H1 (cell line): ENCODE data around the gene EFR3B. TPM values are rescaled to one million over a fixed set of nuclear protein-coding genes. Genes with fewer than 3 reads are reported as not detected.

Source experiments
- CTCF ChIA-PET: fragments of 300-600 bp; sonication (Branson Sonifier 250); formaldehyde crosslinking; loops from one replicate; lab custom pipeline; 2021; ENCODE audit not compliant: partially characterized antibody; lab: Charles Lee
- POLR2A ChIA-PET: fragments of 300-600 bp; sonication (Branson Sonifier 250); formaldehyde crosslinking; loops from one replicate; lab custom pipeline; 2021; ENCODE audit warnings: inconsistent platforms; ENCODE audit not compliant: partially characterized antibody; lab: Charles Lee
- DNase-seq, 2 experiments: peaks; one replicate each; pipeline versions ENCODE4 v3.0.0 to v3.0.0-alpha.2; 2010 to 2022; ENCODE audit warnings: low spot score in 2 of 2, low read depth in 1 of 2, mixed read lengths in 1 of 2
- FAIRE-seq: peaks from 2 replicates; lab custom pipeline; 2011; peaks lifted over from hg19 to GRCh38; lab: Jason Lieb, UNC
- H2AFZ ChIP-seq: 2 replicates; pipeline ENCODE4 v1.8.1; 2012; ENCODE audit warnings: low read length, inconsistent platforms
- H2AK5ac ChIP-seq: 2 replicates; pipeline ENCODE4 v1.6.1; 2013; ENCODE audit warnings: low read depth, low read length
- H2BK120ac ChIP-seq: replicated peaks from 2 replicates; pipeline ENCODE3; 2013; ENCODE audit warnings: low read depth, low read length, inconsistent platforms
- H2BK12ac ChIP-seq: 2 replicates; pipeline ENCODE4 v1.6.1; 2013; ENCODE audit warnings: low read depth, low read length
- H2BK15ac ChIP-seq: 2 replicates; pipeline ENCODE4 v1.6.1; 2013; ENCODE audit warnings: low read length
- H2BK20ac ChIP-seq: 2 replicates; pipeline ENCODE4 v1.6.1; 2013; ENCODE audit warnings: low read length
- H2BK5ac ChIP-seq: 2 replicates; pipeline ENCODE4 v1.6.1; 2013; ENCODE audit warnings: low read depth, low read length
- H3K14ac ChIP-seq: 2 replicates; pipeline ENCODE4 v1.6.1; 2013; ENCODE audit warnings: inconsistent platforms; ENCODE audit not compliant: insufficient read length
- H3K18ac ChIP-seq: 2 replicates; pipeline ENCODE4 v1.6.1; 2013; ENCODE audit warnings: low read length; ENCODE audit errors: extremely low read depth
- H3K23ac ChIP-seq: 2 replicates; pipeline ENCODE4 v1.6.1; 2013; ENCODE audit warnings: inconsistent platforms; ENCODE audit not compliant: insufficient read length
- H3K23me2 ChIP-seq: 2 replicates; pipeline ENCODE4 v1.6.1; 2013; ENCODE audit warnings: low read depth, low read length
- H3K27ac ChIP-seq: 2 replicates; pipeline ENCODE4 v1.6.1; 2011; ENCODE audit warnings: low read depth, low read length, inconsistent platforms
- H3K27me3 ChIP-seq, 4 experiments: replicated peaks in 1 of 4; 1 replicate in 1 of 4; 2 replicates in 3 of 4; pipeline versions ENCODE4 v1.6.1 to v1.8.1; 2011 to 2013; ENCODE audit warnings: low read length in 3 of 4, mild to moderate bottlenecking in 3 of 4, inconsistent platforms in 2 of 4, mixed read lengths in 2 of 4, moderate library complexity in 1 of 4; ENCODE audit not compliant: control insufficient read depth in 3 of 4, insufficient read depth in 3 of 4; ENCODE audit errors: extremely low read depth in 1 of 4
- H3K36me3 ChIP-seq, 4 experiments: 2 replicates each; pipeline versions ENCODE4 v1.6.1 to v1.8.1; 2011 to 2013; ENCODE audit warnings: mild to moderate bottlenecking in 4 of 4, low read length in 3 of 4, moderate library complexity in 2 of 4, control low read depth in 1 of 4, inconsistent platforms in 1 of 4; ENCODE audit not compliant: insufficient read depth in 4 of 4, control insufficient read depth in 2 of 4
- H3K4ac ChIP-seq: replicated peaks from 2 replicates; pipeline ENCODE3; 2013; ENCODE audit warnings: low read length, low read depth, mixed read lengths, inconsistent platforms; ENCODE audit not compliant: insufficient read length
- H3K4me1 ChIP-seq, 4 experiments: replicated peaks in 1 of 4; 1 replicate in 1 of 4; 2 replicates in 3 of 4; pipeline versions ENCODE4 v1.6.1 to v1.8.1; 2011 to 2013; ENCODE audit warnings: low read length in 3 of 4, inconsistent platforms in 2 of 4, mixed read lengths in 1 of 4; ENCODE audit not compliant: insufficient read depth in 4 of 4, control insufficient read depth in 3 of 4
- H3K4me2 ChIP-seq, 2 experiments: 2 replicates each; pipeline versions ENCODE4 v1.6.1 to v1.8.1; 2011 to 2013; ENCODE audit warnings: low read depth in 2 of 2, low read length in 2 of 2, control low read depth in 1 of 2, inconsistent platforms in 1 of 2, mild to moderate bottlenecking in 1 of 2; ENCODE audit not compliant: insufficient read depth in 1 of 2
- H3K4me3 ChIP-seq, 4 experiments: fragments of 200-600, 300-600 bp in 1 of 4; sonication (generic), shearing (Covaris generic), sonication (Bioruptor Twin) in 1 of 4; 2 replicates each; pipeline versions ENCODE4 v1.5.1 to v1.8.1; 2011 to 2016; ENCODE audit warnings: low read length in 4 of 4, low read depth in 3 of 4, control low read depth in 2 of 4, inconsistent platforms in 2 of 4, mild to moderate bottlenecking in 2 of 4, mixed read lengths in 1 of 4, moderate library complexity in 1 of 4; ENCODE audit not compliant: insufficient read depth in 2 of 4; ENCODE audit errors: extremely low read depth in 1 of 4
- H3K56ac ChIP-seq: replicated peaks from 2 replicates; pipeline ENCODE3; 2013; ENCODE audit warnings: low read depth, mild to moderate bottlenecking, mixed read lengths, low read length, inconsistent platforms; ENCODE audit not compliant: insufficient read length
- H3K79me1 ChIP-seq: 2 replicates; pipeline ENCODE4 v1.6.1; 2013; ENCODE audit warnings: low read depth, low read length, control low read depth
- H3K79me2 ChIP-seq, 2 experiments: 2 replicates each; pipeline versions ENCODE4 v1.6.1 to v1.8.1; 2012 to 2013; ENCODE audit warnings: low read length in 2 of 2, mild to moderate bottlenecking in 2 of 2, inconsistent platforms in 1 of 2; ENCODE audit not compliant: insufficient read depth in 2 of 2, control insufficient read depth in 1 of 2
- H3K9ac ChIP-seq, 4 experiments: replicated peaks in 1 of 4; 1 replicate in 1 of 4; 2 replicates in 3 of 4; pipeline versions ENCODE4 v1.6.1 to v1.8.1; 2011 to 2013; ENCODE audit warnings: low read depth in 3 of 4, low read length in 3 of 4, control low read depth in 2 of 4, mild to moderate bottlenecking in 2 of 4, moderate library complexity in 2 of 4, inconsistent platforms in 1 of 4; ENCODE audit errors: extremely low read depth in 1 of 4
- H3K9me3 ChIP-seq, 2 experiments: 2 replicates each; pipeline versions ENCODE4 v1.6.1 to v1.8.1; 2012 to 2013; ENCODE audit warnings: mild to moderate bottlenecking in 2 of 2, moderate library complexity in 2 of 2, control low read depth in 1 of 2, inconsistent platforms in 1 of 2, low read depth in 1 of 2, low read length in 1 of 2, mixed read lengths in 1 of 2; ENCODE audit not compliant: insufficient read depth in 2 of 2
- H4K20me1 ChIP-seq, 2 experiments: replicated peaks in 1 of 2; 2 replicates each; pipeline versions ENCODE3 to v1.8.1; 2011 to 2013; ENCODE audit warnings: inconsistent platforms in 2 of 2, low read length in 2 of 2, mild to moderate bottlenecking in 1 of 2; ENCODE audit not compliant: insufficient read depth in 2 of 2, control insufficient read depth in 1 of 2
- H4K5ac ChIP-seq: 2 replicates; pipeline ENCODE4 v1.6.1; 2013; ENCODE audit warnings: low read length, low read depth, mixed read lengths, inconsistent platforms; ENCODE audit not compliant: insufficient read length
- H4K8ac ChIP-seq: 2 replicates; pipeline ENCODE4 v1.8.0; 2013; ENCODE audit warnings: mild to moderate bottlenecking, moderate library complexity, low read length, inconsistent platforms; ENCODE audit not compliant: insufficient read depth; ENCODE audit errors: extremely low read depth
- H4K91ac ChIP-seq: replicated peaks from 2 replicates; pipeline ENCODE3; 2013; ENCODE audit warnings: low read length, mixed read lengths, inconsistent platforms; ENCODE audit not compliant: insufficient read length
- BCL11A ChIP-seq, 2 experiments: IDR thresholded peaks; one replicate each; pipeline ENCODE4 v1.6.1; 2011; ENCODE audit warnings: low read depth in 2 of 2, low read length in 2 of 2, mild to moderate bottlenecking in 2 of 2
- JUND ChIP-seq: IDR thresholded peaks from 2 replicates; pipeline ENCODE4 v1.6.1; 2011; ENCODE audit warnings: mild to moderate bottlenecking, improper control_type of control experiment, low read length
- RFX5 ChIP-seq: IDR thresholded peaks from 2 replicates; pipeline ENCODE4 v1.6.1; 2011; ENCODE audit warnings: low read depth, low read length, improper control_type of control experiment, borderline replicate concordance
- RXRA ChIP-seq: IDR thresholded peaks from 2 replicates; pipeline ENCODE4 v1.6.1; 2011; ENCODE audit warnings: low read depth, mild to moderate bottlenecking, low read length, moderate library complexity; ENCODE audit not compliant: insufficient read depth
- SUZ12 ChIP-seq: fragments of 200-600 bp; sonication (generic); IDR thresholded peaks from 2 replicates; pipeline ENCODE4 v1.6.1; 2012; ENCODE audit warnings: mild to moderate bottlenecking, inconsistent platforms, low read length, moderate library complexity, mixed read lengths
- TAF1 ChIP-seq: IDR thresholded peaks from 2 replicates; pipeline ENCODE4 v1.6.1; 2011; ENCODE audit warnings: mild to moderate bottlenecking, low read depth, low read length
- WGBS, 2 experiments: shearing (Covaris generic) in 1 of 2; methylation state at CpG; one replicate each; pipeline versions ENCODE4 v1.1.6 to v1.1.7; 2013 to 2015; ENCODE audit warnings: low lambda C conversion rate in 2 of 2, mixed read lengths in 2 of 2, inconsistent platforms in 1 of 2, low coverage in 1 of 2, missing lambda C conversion rate in 1 of 2; ENCODE audit not compliant: insufficient replicate concordance in 2 of 2, insufficient coverage in 1 of 2, insufficient read length in 1 of 2; ENCODE audit errors: extremely low coverage in 1 of 2, missing lambda C conversion rate in 1 of 2; 5-methylcytosine and 5-hydroxymethylcytosine counted together
- polyA plus RNA-seq, 7 experiments: library from polyadenylated mRNA; depleted of rRNA in 3 of 7; stranded (reverse) in 5 of 7; unstranded in 2 of 7; fragments of >200 nt in 5 of 7; fragments of 200-250 nt in 2 of 7; gene quantifications; 1 replicate in 5 of 7; 2 replicates in 1 of 7; 4 replicates in 1 of 7; pipeline versions ENCODE4 v1.2.1 to v1.2.3, GENCODE V29; 2011 to 2013; ENCODE audit warnings: missing spikeins in 2 of 7, mixed read lengths in 2 of 7
- total RNA-seq: library from RNA; stranded (reverse); fragmentation: NEBNext Ultra II Directional; extraction: Animal tissue kit (Norgen Biotek cat#: 25700); gene quantifications from 2 replicates; pipeline ENCODE4 v1.2.1, GENCODE V29; 2021

Gene EFR3B
- total and polyA plus RNA-seq, 2 of the 8 experiments (the other 6 are each of a cell fraction or from before 2014, with no cell fraction given): 3.4 to 9.6 TPM

DNA sequence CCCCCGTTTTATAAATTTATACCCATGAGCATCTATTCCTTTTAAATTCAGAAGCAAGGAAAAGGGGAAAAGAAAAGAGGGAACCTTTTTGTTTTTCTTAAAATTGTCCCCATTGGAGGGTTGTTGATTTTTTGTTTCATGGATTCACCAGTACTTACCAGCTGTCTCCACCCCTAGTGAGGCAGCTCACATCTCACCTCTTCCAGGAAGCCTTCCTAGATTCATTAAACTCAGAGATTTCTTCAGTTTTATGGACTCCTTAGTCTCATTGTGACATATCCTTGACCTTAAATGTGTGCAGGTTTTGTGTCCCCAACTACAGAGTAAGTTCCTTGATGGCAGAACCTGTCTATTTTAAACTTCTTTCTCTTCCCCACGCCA, 35.9 kb downstream of the EFR3B start:
- FAIRE-seq: no peak
- Histone ChIP-seq H3K4me1 (0 out of 7 replicates have a peak, but pooled peaks cover 0 to 3% (median 1%) of the 10 kb centered on the region in 4 experiments), H3K79me2 (no peaks in the 10 kb centered on the region), H3K36me3 (no peaks in the 10 kb centered on the region), H3K4me2 (no peak overlapping the region), H3K4ac (no peak overlapping the region), H2BK15ac (no peak overlapping the region), H3K9ac (no peak overlapping the region), H3K79me1 (no peaks in the 10 kb centered on the region), H3K14ac (no peak overlapping the region), H3K23ac (no peak overlapping the region), H3K23me2 (no peaks in the 10 kb centered on the region), H4K91ac (no peak overlapping the region), H2AK5ac (no peak overlapping the region), H3K27me3 (no peaks in the 10 kb centered on the region), H3K27ac (no peak overlapping the region), H3K56ac (no peak overlapping the region), H2BK120ac (no peak overlapping the region), H4K5ac (no peak overlapping the region), H2BK12ac (no peak overlapping the region), H3K18ac (no peak overlapping the region), H3K9me3 (no peaks in the 10 kb centered on the region), H2AFZ (no peak overlapping the region), H4K8ac (no peak overlapping the region), H2BK20ac (no peak overlapping the region), H3K4me3 (no peak overlapping the region), H4K20me1 (no peaks in the 10 kb centered on the region), H2BK5ac (no peak overlapping the region)
- DNase-seq: no peak
- ChIA-PET CTCF (interaction anchor here (1.0 to 1.4 kb wide), 3 partner anchors 9 to 54 kb away, joined by 3 to 4 read pairs (median 3); no protein-coding TSS in a partner anchor), POLR2A (interaction anchor here (1.0 kb wide), 1 partner anchor 58 kb away, joined by 3 read pairs; no protein-coding TSS in a partner anchor)
- WGBS, 2 experiments: 86% methylated on average over 2 of the region's 2 CpGs; no CpG with 5 or more reads in 1 of the 2 experiments
- TF ChIP-seq SUZ12 (no peak), RFX5 (no peak), RXRA (no peak), BCL11A (IDR thresholded peaks at IDR 0.05; ENCODE audit: low read depth in 2 of 2, low read length in 2 of 2) (no peak), TAF1 (no peak), JUND (no peak)
